ENCODE data around the gene CBR3.

DNA sequence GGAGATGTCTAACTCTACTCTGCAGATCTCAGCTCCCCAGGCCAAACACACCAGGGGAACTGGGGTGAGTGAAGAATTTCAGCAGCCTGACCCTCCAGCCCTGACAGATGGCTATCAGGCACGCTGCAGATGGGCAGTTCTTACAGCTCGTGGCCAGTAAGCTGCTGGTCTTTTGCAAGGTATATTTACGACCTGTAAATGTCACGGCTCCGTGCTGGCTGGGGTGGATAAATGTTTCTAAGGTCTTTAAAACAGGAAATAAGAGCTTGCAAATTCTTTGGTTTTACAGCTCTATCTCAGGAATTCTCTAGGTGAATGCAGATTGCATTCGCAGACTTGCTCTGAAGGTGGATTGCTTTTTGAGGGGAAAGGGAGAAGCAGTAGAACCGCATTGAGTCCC lies 31.8 kb downstream of the CBR3 start:
- TF ChIP-seq, protein P1, sequence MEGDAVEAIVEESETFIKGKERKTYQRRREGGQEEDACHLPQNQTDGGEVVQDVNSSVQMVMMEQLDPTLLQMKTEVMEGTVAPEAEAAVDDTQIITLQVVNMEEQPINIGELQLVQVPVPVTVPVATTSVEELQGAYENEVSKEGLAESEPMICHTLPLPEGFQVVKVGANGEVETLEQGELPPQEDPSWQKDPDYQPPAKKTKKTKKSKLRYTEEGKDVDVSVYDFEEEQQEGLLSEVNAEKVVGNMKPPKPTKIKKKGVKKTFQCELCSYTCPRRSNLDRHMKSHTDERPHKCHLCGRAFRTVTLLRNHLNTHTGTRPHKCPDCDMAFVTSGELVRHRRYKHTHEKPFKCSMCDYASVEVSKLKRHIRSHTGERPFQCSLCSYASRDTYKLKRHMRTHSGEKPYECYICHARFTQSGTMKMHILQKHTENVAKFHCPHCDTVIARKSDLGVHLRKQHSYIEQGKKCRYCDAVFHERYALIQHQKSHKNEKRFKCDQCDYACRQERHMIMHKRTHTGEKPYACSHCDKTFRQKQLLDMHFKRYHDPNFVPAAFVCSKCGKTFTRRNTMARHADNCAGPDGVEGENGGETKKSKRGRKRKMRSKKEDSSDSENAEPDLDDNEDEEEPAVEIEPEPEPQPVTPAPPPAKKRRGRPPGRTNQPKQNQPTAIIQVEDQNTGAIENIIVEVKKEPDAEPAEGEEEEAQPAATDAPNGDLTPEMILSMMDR (IDR thresholded peaks at IDR 0.05; ENCODE audit: borderline replicate concordance, extremely low read depth, low read length, poor library complexity, severe bottlenecking), result no peak
- TF ChIP-seq EZH2 (IDR thresholded peaks at IDR 0.05; ENCODE audit: borderline replicate concordance, low read depth, low read length, severe bottlenecking), result no peak
